B cell (primary cell): Measurements from ENCODE around the gene CCNG1.

Source experiments
- CTCF ChIP-seq: fragments of 200-600 bp; IDR thresholded peaks from one replicate; pipeline ENCODE4 v1.8.0; 2022; ENCODE audit warnings: antibody characterized with exemption, mild to moderate bottlenecking
- EZH2 ChIP-seq: IDR thresholded peaks from 2 replicates; pipeline ENCODE4 v1.6.1; 2012; ENCODE audit warnings: borderline replicate concordance, low read depth, mild to moderate bottlenecking, moderate library complexity, low read length; ENCODE audit not compliant: insufficient read depth, poor library complexity, severe bottlenecking

- TF ChIP-seq CTCF (no peak), EZH2 (no peak)
These were observed 25.7 kb downstream of the CCNG1 start for GRCh38 chr5:163463063-163463435.
